ENCODE data around the gene CDK6. TPM values are rescaled to one million over a fixed set of nuclear protein-coding genes. Genes with fewer than 3 reads are reported as not detected.

CDK6 gene
- polyA plus RNA-seq, 2 of the 4 experiments (the other 2 are of a cell fraction): 13.6 to 25.9 TPM

DNA sequence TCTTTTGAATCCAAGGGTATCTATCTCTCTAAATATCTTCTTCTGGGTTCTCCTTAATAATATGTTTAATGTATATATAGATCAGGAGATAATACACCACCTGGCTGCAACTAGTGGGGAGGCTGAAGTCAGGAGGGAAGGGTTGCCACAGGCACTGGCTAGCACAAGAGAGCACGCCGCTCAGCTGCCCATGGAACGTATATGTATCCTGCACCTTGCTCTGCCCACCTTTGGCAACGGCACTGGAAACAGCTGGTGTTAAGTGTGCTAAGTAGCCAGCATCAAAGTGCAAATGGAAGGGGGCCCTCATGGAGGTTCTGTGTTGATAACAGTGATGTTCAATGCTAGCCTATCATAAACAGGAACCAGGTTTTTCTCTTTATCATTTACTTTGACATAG, 196.4 kb downstream of the CDK6 start:
- no peak overlapping the region for H3K4me3 ChIP-seq
- 100% methylated on average over 4 of the region's 4 CpGs for WGBS (ENCODE audit: missing lambda C conversion rate)
- no peak overlapping the region for H3K4me2 ChIP-seq
- no peak for ATAC-seq
- no peak overlapping the region; a peak in 1 of 6 replicates for H3K27ac ChIP-seq
- FAIRE-seq: no peak
- ChIA-PET POLR2A (no interaction called here), CTCF (interaction anchor here (2.7 kb wide), 1 partner anchor 19 kb away, joined by 22 read pairs; no protein-coding TSS in a partner anchor)
- TF ChIP-seq BHLHE40 (IDR thresholded peaks at IDR 0.05; ENCODE audit: low read depth, low read length) (no peak), ZSCAN20 (CRISPR knock-in tag; IDR thresholded peaks at IDR 0.05) (no peak), RNF2 (IDR thresholded peaks at IDR 0.05; ENCODE audit: borderline replicate concordance, low read depth) (no peak), HDAC2 (IDR thresholded peaks at IDR 0.05) (no peak), HOXA7 (CRISPR knock-in tag; IDR thresholded peaks at IDR 0.05) (no peak)
- no peaks in the 10 kb centered on the region for H3K9me3 ChIP-seq
- no peak for DNase-seq (ENCODE audit: low read depth in 1 of 2, low spot score in 1 of 2)
- H3K4me1 ChIP-seq: peaks cover 46% of the 10 kb centered on the region

DNA sequence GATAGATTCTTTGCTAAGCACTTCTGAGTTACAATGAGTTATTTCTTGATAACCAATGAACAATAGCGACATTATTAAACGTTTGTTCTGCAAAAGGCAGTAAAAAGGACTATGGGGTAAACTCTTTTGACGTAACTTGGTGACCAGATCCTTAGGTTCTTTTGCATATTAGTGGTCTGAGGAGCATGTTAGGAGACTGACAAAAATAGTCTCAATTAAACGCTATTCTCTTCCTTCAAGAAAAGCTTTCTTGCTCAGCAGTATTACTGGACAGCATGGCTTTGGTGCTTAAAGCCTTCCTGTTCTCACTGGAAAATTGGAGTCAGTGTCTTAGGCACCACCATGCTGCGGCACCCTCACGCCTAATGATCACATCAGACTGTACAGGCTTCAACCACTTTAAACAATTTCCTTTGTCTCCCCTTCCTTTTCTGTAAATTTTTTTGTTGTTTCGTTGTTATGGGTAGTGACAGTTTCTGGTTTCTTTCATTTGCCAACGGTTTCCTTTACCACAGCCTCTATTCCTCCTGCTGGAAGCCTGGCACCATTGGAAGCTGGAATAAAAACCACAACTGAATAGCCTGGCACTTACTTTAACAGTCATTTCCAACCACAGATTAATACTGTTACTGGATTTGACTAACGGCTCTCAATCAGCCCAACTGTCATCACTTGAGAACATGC, 197.0 kb downstream of the CDK6 start:
- CTCF ChIA-PET: no interaction called here
- TF ChIP-seq, protein P1, sequence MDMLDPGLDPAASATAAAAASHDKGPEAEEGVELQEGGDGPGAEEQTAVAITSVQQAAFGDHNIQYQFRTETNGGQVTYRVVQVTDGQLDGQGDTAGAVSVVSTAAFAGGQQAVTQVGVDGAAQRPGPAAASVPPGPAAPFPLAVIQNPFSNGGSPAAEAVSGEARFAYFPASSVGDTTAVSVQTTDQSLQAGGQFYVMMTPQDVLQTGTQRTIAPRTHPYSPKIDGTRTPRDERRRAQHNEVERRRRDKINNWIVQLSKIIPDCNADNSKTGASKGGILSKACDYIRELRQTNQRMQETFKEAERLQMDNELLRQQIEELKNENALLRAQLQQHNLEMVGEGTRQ (IDR thresholded peaks at IDR 0.05): no peak
- TF ChIP-seq, protein P2, sequence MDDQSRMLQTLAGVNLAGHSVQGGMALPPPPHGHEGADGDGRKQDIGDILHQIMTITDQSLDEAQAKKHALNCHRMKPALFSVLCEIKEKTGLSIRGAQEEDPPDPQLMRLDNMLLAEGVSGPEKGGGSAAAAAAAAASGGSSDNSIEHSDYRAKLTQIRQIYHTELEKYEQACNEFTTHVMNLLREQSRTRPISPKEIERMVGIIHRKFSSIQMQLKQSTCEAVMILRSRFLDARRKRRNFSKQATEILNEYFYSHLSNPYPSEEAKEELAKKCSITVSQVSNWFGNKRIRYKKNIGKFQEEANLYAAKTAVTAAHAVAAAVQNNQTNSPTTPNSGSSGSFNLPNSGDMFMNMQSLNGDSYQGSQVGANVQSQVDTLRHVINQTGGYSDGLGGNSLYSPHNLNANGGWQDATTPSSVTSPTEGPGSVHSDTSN (IDR thresholded peaks at IDR 0.05): no peak
- TF ChIP-seq MAZ (IDR thresholded peaks at IDR 0.05; ENCODE audit: borderline replicate concordance, low read depth, low read length): no peak
- TF ChIP-seq GATA3 (IDR thresholded peaks at IDR 0.05; ENCODE audit: borderline replicate concordance): no peak
- TF ChIP-seq ZC3H11A (IDR thresholded peaks at IDR 0.05): no peak
- TF ChIP-seq HOXB13 (CRISPR knock-in tag; IDR thresholded peaks at IDR 0.05; ENCODE audit: low read depth): no peak
- no peak for TF ChIP-seq JUNB (IDR thresholded peaks at IDR 0.05)
- TF ChIP-seq HOXA7 (CRISPR knock-in tag; IDR thresholded peaks at IDR 0.05): no peak
- no peak for TF ChIP-seq TFCP2L1 (CRISPR knock-in tag; IDR thresholded peaks at IDR 0.05)
- TF ChIP-seq ZSCAN20 (CRISPR knock-in tag; IDR thresholded peaks at IDR 0.05): no peak
- no peak for TF ChIP-seq RARB (CRISPR knock-in tag; IDR thresholded peaks at IDR 0.05)
- TF ChIP-seq, protein P3, sequence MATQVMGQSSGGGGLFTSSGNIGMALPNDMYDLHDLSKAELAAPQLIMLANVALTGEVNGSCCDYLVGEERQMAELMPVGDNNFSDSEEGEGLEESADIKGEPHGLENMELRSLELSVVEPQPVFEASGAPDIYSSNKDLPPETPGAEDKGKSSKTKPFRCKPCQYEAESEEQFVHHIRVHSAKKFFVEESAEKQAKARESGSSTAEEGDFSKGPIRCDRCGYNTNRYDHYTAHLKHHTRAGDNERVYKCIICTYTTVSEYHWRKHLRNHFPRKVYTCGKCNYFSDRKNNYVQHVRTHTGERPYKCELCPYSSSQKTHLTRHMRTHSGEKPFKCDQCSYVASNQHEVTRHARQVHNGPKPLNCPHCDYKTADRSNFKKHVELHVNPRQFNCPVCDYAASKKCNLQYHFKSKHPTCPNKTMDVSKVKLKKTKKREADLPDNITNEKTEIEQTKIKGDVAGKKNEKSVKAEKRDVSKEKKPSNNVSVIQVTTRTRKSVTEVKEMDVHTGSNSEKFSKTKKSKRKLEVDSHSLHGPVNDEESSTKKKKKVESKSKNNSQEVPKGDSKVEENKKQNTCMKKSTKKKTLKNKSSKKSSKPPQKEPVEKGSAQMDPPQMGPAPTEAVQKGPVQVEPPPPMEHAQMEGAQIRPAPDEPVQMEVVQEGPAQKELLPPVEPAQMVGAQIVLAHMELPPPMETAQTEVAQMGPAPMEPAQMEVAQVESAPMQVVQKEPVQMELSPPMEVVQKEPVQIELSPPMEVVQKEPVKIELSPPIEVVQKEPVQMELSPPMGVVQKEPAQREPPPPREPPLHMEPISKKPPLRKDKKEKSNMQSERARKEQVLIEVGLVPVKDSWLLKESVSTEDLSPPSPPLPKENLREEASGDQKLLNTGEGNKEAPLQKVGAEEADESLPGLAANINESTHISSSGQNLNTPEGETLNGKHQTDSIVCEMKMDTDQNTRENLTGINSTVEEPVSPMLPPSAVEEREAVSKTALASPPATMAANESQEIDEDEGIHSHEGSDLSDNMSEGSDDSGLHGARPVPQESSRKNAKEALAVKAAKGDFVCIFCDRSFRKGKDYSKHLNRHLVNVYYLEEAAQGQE (IDR thresholded peaks at IDR 0.05): no peak
- TF ChIP-seq MYC (IDR thresholded peaks at IDR 0.05; ENCODE audit: borderline replicate concordance, low read length): no peak
- TF ChIP-seq KDM5A (IDR thresholded peaks at IDR 0.05): no peak
- TF ChIP-seq, protein P4, sequence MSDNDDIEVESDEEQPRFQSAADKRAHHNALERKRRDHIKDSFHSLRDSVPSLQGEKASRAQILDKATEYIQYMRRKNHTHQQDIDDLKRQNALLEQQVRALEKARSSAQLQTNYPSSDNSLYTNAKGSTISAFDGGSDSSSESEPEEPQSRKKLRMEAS (IDR thresholded peaks at IDR 0.05): no peak
- peaks cover 46% of the 10 kb centered on the region for H3K4me1 ChIP-seq
- ATAC-seq: no peak
- 93% methylated on average over 9 of the region's 9 CpGs for WGBS (ENCODE audit: missing lambda C conversion rate)
- no peaks in the 10 kb centered on the region for H3K9me3 ChIP-seq
- H3K4me3 ChIP-seq: no peak overlapping the region
- POLR2A ChIA-PET: no interaction called here
- H3K4me2 ChIP-seq: no peak overlapping the region
- no peak for DNase-seq (ENCODE audit: low read depth in 1 of 2, low spot score in 1 of 2)
- peak; percentile 36 for FAIRE-seq
- peak overlapping the region in 1 of 2 experiments; percentile 13; a peak in 1 of 6 replicates for H3K27ac ChIP-seq

Measured in A549 (cell line).